ENCODE results near the gene EDC4. TPM values are rescaled to one million over a fixed set of nuclear protein-coding genes. Genes with fewer than 3 reads are reported as not detected.

EDC4 gene
- total and polyA plus RNA-seq, 2 of the 13 experiments (the other 11 are each of a cell fraction or from before 2014, with no cell fraction given): 51.4 to 59.1 TPM

DNA sequence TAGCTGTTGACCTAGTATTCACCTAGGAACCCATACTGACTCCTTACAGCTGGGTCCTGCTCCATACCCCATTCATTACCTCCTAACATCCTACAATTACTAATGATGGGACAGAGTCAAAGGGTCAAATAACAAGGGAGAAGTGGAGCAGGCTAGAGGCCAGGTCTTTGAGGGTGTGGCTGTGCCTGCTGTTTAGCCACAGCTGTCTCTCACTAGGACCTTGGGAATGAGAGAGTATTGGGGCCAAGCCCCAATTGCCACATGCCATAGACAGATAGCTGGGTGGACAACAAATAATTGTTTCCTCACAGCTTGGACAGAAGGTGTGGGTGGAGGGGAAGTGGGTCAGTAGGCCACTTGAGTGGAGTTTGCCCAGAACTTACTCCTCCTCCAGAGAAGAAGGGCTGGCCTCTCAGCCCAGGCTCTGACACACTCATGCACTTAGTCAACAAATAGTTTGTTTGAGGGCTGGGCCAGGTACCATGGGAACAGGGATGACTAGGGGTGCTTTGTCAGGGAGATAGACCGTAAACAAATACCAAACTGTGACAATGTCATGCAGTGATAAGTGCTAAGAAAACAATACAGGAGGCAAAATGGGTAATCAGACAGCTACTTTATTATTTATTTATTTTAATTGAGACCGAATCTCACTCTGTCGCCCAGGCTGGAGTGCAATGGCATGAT, 15.2 kb upstream of the EDC4 start (continued):
- TF ChIP-seq, protein P1, sequence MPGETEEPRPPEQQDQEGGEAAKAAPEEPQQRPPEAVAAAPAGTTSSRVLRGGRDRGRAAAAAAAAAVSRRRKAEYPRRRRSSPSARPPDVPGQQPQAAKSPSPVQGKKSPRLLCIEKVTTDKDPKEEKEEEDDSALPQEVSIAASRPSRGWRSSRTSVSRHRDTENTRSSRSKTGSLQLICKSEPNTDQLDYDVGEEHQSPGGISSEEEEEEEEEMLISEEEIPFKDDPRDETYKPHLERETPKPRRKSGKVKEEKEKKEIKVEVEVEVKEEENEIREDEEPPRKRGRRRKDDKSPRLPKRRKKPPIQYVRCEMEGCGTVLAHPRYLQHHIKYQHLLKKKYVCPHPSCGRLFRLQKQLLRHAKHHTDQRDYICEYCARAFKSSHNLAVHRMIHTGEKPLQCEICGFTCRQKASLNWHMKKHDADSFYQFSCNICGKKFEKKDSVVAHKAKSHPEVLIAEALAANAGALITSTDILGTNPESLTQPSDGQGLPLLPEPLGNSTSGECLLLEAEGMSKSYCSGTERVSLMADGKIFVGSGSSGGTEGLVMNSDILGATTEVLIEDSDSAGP (CRISPR knock-in tag; IDR thresholded peaks at IDR 0.05; ENCODE audit: borderline replicate concordance): peak; percentile 25; the same call in 1 of the 2 replicates
- TF ChIP-seq PHB2 (IDR thresholded peaks at IDR 0.05; ENCODE audit: partially characterized antibody) (no peak), STAT5B (CRISPR knock-in tag; IDR thresholded peaks at IDR 0.05) (no peak), FOXK2 (IDR thresholded peaks at IDR 0.05) (0 out of 2 replicates have a peak, but pooled peaks have one; percentile 7), GATAD1 (CRISPR knock-in tag; IDR thresholded peaks at IDR 0.05) (peak; percentile 42; the same call in 1 of the 2 replicates), EZH2 (conservative IDR thresholded peaks at IDR 0.05; ENCODE audit: low read depth, low read length) (no peak), WIZ (CRISPR knock-in tag; IDR thresholded peaks at IDR 0.05) (no peak), YY1 (IDR thresholded peaks at IDR 0.05; ENCODE audit: insufficient read depth, insufficient replicate concordance, low read depth, low read length) (no peak), HOXA3 (CRISPR knock-in tag; IDR thresholded peaks at IDR 0.05) (peak; percentile 48; the same call in 1 of the 2 replicates), REPIN1 (CRISPR knock-in tag; IDR thresholded peaks at IDR 0.05; ENCODE audit: borderline replicate concordance, low read depth) (no peak), RXRB (CRISPR knock-in tag; IDR thresholded peaks at IDR 0.05; ENCODE audit: borderline replicate concordance) (peak; percentile 77), ZNF468 (CRISPR knock-in tag; IDR thresholded peaks at IDR 0.05) (no peak), CEBPG (CRISPR knock-in tag; IDR thresholded peaks at IDR 0.05) (peak; percentile 56), ZMAT3 (CRISPR knock-in tag; conservative IDR thresholded peaks at IDR 0.05) (no peak), HOXA7 (CRISPR knock-in tag; IDR thresholded peaks at IDR 0.05) (no peak), MED1 (CRISPR knock-in tag; IDR thresholded peaks at IDR 0.05) (peak; percentile 42; the same call in 1 of the 2 replicates)
- TF ChIP-seq, protein P2, sequence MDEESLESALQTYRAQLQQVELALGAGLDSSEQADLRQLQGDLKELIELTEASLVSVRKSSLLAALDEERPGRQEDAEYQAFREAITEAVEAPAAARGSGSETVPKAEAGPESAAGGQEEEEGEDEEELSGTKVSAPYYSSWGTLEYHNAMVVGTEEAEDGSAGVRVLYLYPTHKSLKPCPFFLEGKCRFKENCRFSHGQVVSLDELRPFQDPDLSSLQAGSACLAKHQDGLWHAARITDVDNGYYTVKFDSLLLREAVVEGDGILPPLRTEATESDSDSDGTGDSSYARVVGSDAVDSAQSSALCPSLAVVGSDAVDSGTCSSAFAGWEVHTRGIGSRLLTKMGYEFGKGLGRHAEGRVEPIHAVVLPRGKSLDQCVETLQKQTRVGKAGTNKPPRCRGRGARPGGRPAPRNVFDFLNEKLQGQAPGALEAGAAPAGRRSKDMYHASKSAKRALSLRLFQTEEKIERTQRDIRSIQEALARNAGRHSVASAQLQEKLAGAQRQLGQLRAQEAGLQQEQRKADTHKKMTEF (CRISPR knock-in tag; IDR thresholded peaks at IDR 0.05): peak; percentile 71
- TF ChIP-seq, protein P3, sequence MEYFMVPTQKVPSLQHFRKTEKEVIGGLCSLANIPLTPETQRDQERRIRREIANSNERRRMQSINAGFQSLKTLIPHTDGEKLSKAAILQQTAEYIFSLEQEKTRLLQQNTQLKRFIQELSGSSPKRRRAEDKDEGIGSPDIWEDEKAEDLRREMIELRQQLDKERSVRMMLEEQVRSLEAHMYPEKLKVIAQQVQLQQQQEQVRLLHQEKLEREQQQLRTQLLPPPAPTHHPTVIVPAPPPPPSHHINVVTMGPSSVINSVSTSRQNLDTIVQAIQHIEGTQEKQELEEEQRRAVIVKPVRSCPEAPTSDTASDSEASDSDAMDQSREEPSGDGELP (IDR thresholded peaks at IDR 0.05; ENCODE audit: borderline replicate concordance, low read depth): peak; percentile 80
- TF ChIP-seq, protein P4, sequence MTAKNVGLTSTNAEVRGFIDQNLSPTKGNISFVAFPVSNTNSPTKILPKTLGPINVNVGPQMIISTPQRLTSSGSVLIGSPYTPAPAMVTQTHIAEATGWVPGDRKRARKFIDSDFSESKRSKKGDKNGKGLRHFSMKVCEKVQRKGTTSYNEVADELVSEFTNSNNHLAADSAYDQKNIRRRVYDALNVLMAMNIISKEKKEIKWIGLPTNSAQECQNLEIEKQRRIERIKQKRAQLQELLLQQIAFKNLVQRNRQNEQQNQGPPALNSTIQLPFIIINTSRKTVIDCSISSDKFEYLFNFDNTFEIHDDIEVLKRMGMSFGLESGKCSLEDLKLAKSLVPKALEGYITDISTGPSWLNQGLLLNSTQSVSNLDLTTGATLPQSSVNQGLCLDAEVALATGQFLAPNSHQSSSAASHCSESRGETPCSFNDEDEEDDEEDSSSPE (CRISPR knock-in tag; IDR thresholded peaks at IDR 0.05): no peak
- TF ChIP-seq, protein P5, sequence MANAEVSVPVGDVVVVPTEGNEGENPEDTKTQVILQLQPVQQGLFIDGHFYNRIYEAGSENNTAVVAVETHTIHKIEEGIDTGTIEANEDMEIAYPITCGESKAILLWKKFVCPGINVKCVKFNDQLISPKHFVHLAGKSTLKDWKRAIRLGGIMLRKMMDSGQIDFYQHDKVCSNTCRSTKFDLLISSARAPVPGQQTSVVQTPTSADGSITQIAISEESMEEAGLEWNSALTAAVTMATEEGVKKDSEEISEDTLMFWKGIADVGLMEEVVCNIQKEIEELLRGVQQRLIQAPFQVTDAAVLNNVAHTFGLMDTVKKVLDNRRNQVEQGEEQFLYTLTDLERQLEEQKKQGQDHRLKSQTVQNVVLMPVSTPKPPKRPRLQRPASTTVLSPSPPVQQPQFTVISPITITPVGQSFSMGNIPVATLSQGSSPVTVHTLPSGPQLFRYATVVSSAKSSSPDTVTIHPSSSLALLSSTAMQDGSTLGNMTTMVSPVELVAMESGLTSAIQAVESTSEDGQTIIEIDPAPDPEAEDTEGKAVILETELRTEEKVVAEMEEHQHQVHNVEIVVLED (CRISPR knock-in tag; IDR thresholded peaks at IDR 0.05; ENCODE audit: borderline replicate concordance): no peak
